Spleen (tissue), 11 donors: Measurements from ENCODE around the gene GDPD5. TPM values are rescaled to one million over a fixed set of nuclear protein-coding genes. Genes with fewer than 3 reads are reported as not detected.

Experiments
- DNase-seq: peaks from one replicate; pipeline ENCODE4 v3.0.0-alpha.2; 2020
- H3K27ac ChIP-seq, 8 donors: fragments of 200-600 bp; sonication (generic) in 7 of 8; 1 replicate in 4 of 8; 2 replicates in 4 of 8; pipeline versions ENCODE4 v1.5.0 to v1.8.0; 2016 to 2021; ENCODE audit warnings: inconsistent platforms in 4 of 8, mild to moderate bottlenecking in 4 of 8, moderate library complexity in 1 of 8
- H3K27me3 ChIP-seq, 7 donors: fragments of 200-600 bp; sonication (generic) in 6 of 7; replicated peaks in 1 of 7; 1 replicate in 4 of 7; 2 replicates in 3 of 7; pipeline versions ENCODE4 v1.5.0 to v1.8.0; 2016 to 2021; ENCODE audit warnings: inconsistent platforms in 3 of 7, mild to moderate bottlenecking in 1 of 7
- H3K36me3 ChIP-seq, 6 donors: fragments of 200-600 bp; sonication (generic) in 5 of 6; 1 replicate in 4 of 6; 2 replicates in 2 of 6; pipeline versions ENCODE4 v1.5.0 to v1.8.0; 2016 to 2021; ENCODE audit warnings: inconsistent platforms in 2 of 6
- H3K4me1 ChIP-seq, 6 donors: fragments of 200-600 bp; sonication (generic) in 5 of 6; 1 replicate in 3 of 6; 2 replicates in 3 of 6; pipeline versions ENCODE4 v1.5.0 to v1.8.0; 2016 to 2021; ENCODE audit warnings: inconsistent platforms in 3 of 6
- H3K4me3 ChIP-seq, 8 donors: fragments of 200-600 bp; sonication (generic) in 7 of 8; 1 replicate in 4 of 8; 2 replicates in 4 of 8; pipeline versions ENCODE4 v1.5.0 to v1.8.0; 2016 to 2021; ENCODE audit warnings: inconsistent platforms in 4 of 8, mild to moderate bottlenecking in 4 of 8, moderate library complexity in 2 of 8
- H3K9me3 ChIP-seq, 8 donors: fragments of 200-600 bp; sonication (generic) in 7 of 8; 1 replicate in 4 of 8; 2 replicates in 4 of 8; pipeline versions ENCODE4 v1.5.0 to v1.8.0; 2016 to 2021; ENCODE audit warnings: inconsistent platforms in 4 of 8
- POLR2A ChIP-seq, 3 donors: fragments of 450-650 bp; IDR thresholded peaks; one replicate each; pipeline ENCODE4 v1.5.1; 2017; ENCODE audit warnings: antibody characterized with exemption in 3 of 3, mild to moderate bottlenecking in 1 of 3
- POLR2AphosphoS5 ChIP-seq, 3 donors: sonication (generic); formaldehyde crosslinking; IDR thresholded peaks; one replicate each; pipeline ENCODE4 v1.5.1; 2017; ENCODE audit warnings: antibody characterized with exemption in 3 of 3
- WGBS, 5 donors: extraction: QIAGEN DNeasy Blood & Tissue Kit in 3 of 5; methylation state at CpG; one replicate each; pipeline versions ENCODE4 v1.1.5 to v1.1.7; 2013 to 2018; 5-methylcytosine and 5-hydroxymethylcytosine counted together
- intact Hi-C: fragments of 100-400 bp; cut with DNase I; formaldehyde crosslinking; loops from one replicate; pipeline ENCODE4 v1.15.0; 2023; ENCODE audit warnings: low total_unique reads
- polyA plus RNA-seq, 3 donors: library from polyadenylated mRNA; stranded (reverse); fragments of 200-250 nt; gene quantifications; one replicate each; pipeline ENCODE4 v1.2.1, GENCODE V29; 2013
- total RNA-seq, 7 donors: library from RNA; depleted of rRNA in 3 of 7; stranded (reverse); fragments of >200 nt in 3 of 7; fragmentation: NEBNext Ultra II Directional in 4 of 7; extraction: Animal tissue kit (Norgen Biotek cat#: 25700) in 4 of 7; gene quantifications; one replicate each; pipeline versions ENCODE4 v1.1.0 to v1.2.1, GENCODE V29; 2016 to 2021
- TF ChIP-seq, protein P1 (sequence below), 11 experiments: fragments of 200-600 bp in 7 of 11; fragments of 450-650 bp in 4 of 11; sonication (generic) in 4 of 11; IDR thresholded peaks in 8 of 11; conservative IDR thresholded peaks in 3 of 11; 1 replicate in 7 of 11; 2 replicates in 4 of 11; pipeline versions ENCODE4 v1.4.0 to v1.8.0; 2016 to 2021; ENCODE audit warnings: antibody characterized with exemption in 11 of 11, inconsistent platforms in 4 of 11, mild to moderate bottlenecking in 1 of 11
- donor health status: healthy with polysubstance abuse.
- donor health status: DM: no; HTN: no; CAD: no; lungs with moderate emphysema.
- donor health status: DM: no; HTN: no; CAD: no.
- donor health status: Bipolar disorder and iron deficiency.
- donor health status: healthy.
- donor health status: DM: no; HTN: no; CAD: no.
- donor health status: DM: yes; HTN: yes; CAD: no.

GDPD5 gene
- total and polyA plus RNA-seq, 10 donors, result 44.6 to 273 (median 146) TPM

DNA sequence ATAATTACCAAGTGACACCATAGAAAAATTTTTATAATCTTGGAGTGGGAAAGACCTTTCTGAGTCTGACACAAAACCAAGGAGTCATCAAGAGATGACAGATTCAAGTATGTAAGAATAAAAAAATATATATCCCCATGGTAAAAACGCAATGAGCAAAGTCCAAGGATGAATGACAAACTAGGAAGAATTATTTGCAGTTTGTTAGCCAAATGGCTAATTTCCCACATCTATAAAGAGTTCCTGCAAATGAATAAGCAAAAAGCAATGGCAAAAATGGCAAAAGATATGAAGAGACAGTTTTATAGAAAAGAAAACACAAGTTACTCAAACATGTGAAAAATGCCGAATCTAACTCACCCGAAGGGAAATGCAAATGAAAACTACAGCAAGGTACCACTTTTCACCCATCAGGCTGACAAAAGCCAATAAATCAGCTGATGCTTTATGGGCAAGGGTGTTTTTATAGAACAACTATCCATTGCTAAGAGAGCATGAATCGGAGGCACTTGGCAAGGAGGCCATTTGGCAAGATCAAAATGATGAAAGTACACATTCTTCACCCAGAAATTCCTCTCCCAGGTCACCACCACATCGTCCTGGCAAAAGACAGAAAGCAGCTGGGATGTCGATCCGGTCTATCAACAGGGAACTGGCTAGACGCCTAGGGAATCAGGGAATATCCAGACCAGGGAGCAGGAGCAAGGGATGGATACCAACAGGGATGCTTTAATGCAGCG lies 71.7 kb downstream of the GDPD5 start:
- TF ChIP-seq, protein P1, sequence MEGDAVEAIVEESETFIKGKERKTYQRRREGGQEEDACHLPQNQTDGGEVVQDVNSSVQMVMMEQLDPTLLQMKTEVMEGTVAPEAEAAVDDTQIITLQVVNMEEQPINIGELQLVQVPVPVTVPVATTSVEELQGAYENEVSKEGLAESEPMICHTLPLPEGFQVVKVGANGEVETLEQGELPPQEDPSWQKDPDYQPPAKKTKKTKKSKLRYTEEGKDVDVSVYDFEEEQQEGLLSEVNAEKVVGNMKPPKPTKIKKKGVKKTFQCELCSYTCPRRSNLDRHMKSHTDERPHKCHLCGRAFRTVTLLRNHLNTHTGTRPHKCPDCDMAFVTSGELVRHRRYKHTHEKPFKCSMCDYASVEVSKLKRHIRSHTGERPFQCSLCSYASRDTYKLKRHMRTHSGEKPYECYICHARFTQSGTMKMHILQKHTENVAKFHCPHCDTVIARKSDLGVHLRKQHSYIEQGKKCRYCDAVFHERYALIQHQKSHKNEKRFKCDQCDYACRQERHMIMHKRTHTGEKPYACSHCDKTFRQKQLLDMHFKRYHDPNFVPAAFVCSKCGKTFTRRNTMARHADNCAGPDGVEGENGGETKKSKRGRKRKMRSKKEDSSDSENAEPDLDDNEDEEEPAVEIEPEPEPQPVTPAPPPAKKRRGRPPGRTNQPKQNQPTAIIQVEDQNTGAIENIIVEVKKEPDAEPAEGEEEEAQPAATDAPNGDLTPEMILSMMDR (IDR thresholded peaks at IDR 0.05 in 8 of 11, conservative IDR thresholded peaks at IDR 0.05 in 3 of 11), result no peak
- TF ChIP-seq POLR2A (IDR thresholded peaks at IDR 0.05) (no peak), POLR2AphosphoS5 (IDR thresholded peaks at IDR 0.05) (peak in 1 of 3 donors; percentile 7)
- H3K9me3 ChIP-seq, result peaks cover 0 to 5% (median 0%) of the 10 kb centered on the region in 8 donors
- intact Hi-C loops, result no loop called here
- H3K36me3 ChIP-seq, result peaks cover 0 to 67% (median 2%) of the 10 kb centered on the region in 6 donors
- no peaks in the 10 kb centered on the region for H3K27me3 ChIP-seq
- H3K4me3 ChIP-seq, result no peak overlapping the region
- WGBS, 5 donors, result 80 to 87% (median 85%) methylated on average over 9 of the region's 9 CpGs
- peaks cover 0 to 15% (median 0%) of the 10 kb centered on the region in 6 donors for H3K4me1 ChIP-seq
- H3K27ac ChIP-seq, result no peak overlapping the region
- no peak for DNase-seq

DNA sequence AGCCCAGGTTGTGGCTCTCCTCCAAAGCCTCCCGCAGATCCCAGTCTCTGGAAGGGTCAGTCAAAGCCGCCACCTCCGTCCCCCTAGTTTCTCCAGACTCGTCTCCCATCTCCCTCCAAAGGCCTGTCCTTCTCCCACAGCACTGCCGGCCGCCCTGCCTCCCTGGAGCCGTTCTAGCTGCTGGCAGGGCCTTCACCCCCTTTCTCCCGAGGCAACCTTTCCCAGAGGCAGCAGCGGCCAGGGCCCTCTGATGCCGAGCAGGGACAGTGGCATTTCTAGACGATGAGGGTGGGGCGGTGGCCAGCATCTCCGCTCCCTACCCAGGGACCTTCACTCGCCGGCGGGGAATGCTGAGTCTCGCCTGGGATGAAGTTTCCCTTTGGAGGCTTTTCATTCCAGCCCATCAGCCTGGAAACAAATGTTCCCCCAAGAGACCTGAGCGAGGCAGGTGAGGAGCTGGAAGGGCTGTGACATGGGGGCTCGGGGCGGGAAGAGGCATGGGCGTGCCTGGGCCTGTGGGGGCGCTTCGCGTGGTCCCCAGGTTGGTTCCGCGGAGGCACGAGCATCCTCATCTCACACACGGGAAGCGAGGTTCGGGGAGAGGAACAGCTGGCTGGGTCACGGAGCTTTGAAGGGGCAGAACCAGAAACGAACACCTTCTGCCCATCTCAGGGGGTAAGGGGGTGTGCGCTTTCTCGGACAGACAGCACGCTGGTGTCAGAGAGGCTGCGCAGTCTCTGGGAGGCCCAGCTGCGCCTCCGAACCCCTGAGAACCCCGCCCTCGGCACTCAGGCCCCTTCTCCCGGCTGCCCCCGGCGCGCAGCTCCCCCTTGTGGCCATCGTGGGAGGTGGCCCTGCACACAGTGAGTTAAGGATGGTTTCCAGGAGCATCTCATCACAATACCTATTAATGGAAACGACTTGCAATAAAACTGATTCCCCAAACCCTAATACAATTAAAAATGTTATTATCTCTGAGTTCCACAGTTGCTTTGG lies 74.6 kb downstream of the GDPD5 start:
- intact Hi-C loops, result no loop called here
- H3K27me3 ChIP-seq, result no peaks in the 10 kb centered on the region

DNA sequence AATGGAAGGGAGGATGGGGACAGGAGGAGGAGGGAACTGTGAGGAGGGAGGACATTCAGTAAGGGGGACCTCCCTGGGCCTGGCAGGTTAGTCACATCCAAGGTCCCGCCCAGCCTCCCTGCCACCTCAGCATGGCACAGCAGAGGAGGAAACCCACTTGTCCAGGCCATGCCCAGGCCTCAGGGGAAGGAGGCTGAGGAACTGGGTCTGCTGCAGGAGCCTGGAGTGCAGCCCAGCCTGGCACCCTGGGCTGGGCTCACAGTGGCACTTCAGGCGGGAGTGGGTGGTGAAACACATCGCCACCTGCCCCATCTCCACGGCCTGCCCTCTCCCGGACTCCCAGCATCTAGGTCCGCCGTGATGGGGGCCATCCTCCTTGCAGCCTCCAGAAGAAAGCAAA lies 75.5 kb downstream of the GDPD5 start:
- no peak for DNase-seq
- Histone ChIP-seq H3K4me3 (no peak overlapping the region), H3K9me3 (peaks cover 0 to 5% (median 0%) of the 10 kb centered on the region in 8 donors), H3K27me3 (no peaks in the 10 kb centered on the region), H3K36me3 (peaks cover 0 to 70% (median 2%) of the 10 kb centered on the region in 6 donors), H3K27ac (peak overlapping the region in 2 of 8 donors; percentile 5 to 7), H3K4me1 (peaks cover 0 to 19% (median 0%) of the 10 kb centered on the region in 6 donors)
- WGBS, 5 donors, result 76 to 92% (median 89%) methylated on average over 7 of the region's 7 CpGs
- no peak for TF ChIP-seq POLR2AphosphoS5 (IDR thresholded peaks at IDR 0.05)
- TF ChIP-seq, protein P1 (IDR thresholded peaks at IDR 0.05 in 8 of 11, conservative IDR thresholded peaks at IDR 0.05 in 3 of 11), result no peak
- TF ChIP-seq POLR2A (IDR thresholded peaks at IDR 0.05), result no peak
- intact Hi-C loops, result no loop called here

More for the DNA sequence above, 74.6 kb downstream of the GDPD5 start:
- H3K9me3 ChIP-seq, result peaks cover 0 to 5% (median 0%) of the 10 kb centered on the region in 8 donors
- TF ChIP-seq POLR2AphosphoS5 (IDR thresholded peaks at IDR 0.05) (no peak), POLR2A (IDR thresholded peaks at IDR 0.05) (no peak)
- TF ChIP-seq, protein P1 (IDR thresholded peaks at IDR 0.05 in 8 of 11, conservative IDR thresholded peaks at IDR 0.05 in 3 of 11), result peak in 8 of 11 experiments; percentile 32 to 66 (median 52)
- H3K36me3 ChIP-seq, result peaks cover 0 to 72% (median 2%) of the 10 kb centered on the region in 6 donors
- peaks cover 0 to 19% (median 0%) of the 10 kb centered on the region in 6 donors for H3K4me1 ChIP-seq
- no peak overlapping the region for H3K4me3 ChIP-seq
- DNase-seq, result no peak
- 77 to 83% (median 81%) methylated on average over 44 to 46 of the region's 46 CpGs for WGBS, 5 donors
- no peak overlapping the region for H3K27ac ChIP-seq
